Body of pancreas (tissue), 4 donors: Measurements from ENCODE around the gene BMP10. TPM values are rescaled to one million over a fixed set of nuclear protein-coding genes. Genes with fewer than 3 reads are reported as not detected.
A peak's percentile ranks its signal among the peaks of the same experiment; 100 is the strongest.

Experiments
- ATAC-seq: fragments of 150-250 bp; one replicate; pipeline ENCODE4 v1.9.1; 2016
- DNase-seq, 4 donors: peaks; one replicate each; pipeline ENCODE4 v3.0.0-alpha.2; 2019
- H3K27ac ChIP-seq, 4 donors: fragments of 200-600 bp; sonication (generic); 1 replicate in 3 of 4; 2 replicates in 1 of 4; pipeline versions ENCODE4 v1.5.1 to v1.6.1; 2016 to 2019; ENCODE audit warnings: mild to moderate bottlenecking in 1 of 4, mixed read lengths in 1 of 4, moderate library complexity in 1 of 4
- H3K27me3 ChIP-seq, 2 donors: fragments of 200-600 bp; sonication (generic); one replicate each; pipeline ENCODE4 v1.6.0; 2016; ENCODE audit warnings: mild to moderate bottlenecking in 1 of 2
- H3K36me3 ChIP-seq, 2 donors: fragments of 200-600 bp; sonication (generic); replicated peaks in 1 of 2; 2 replicates each; pipeline ENCODE4 v1.5.1; 2016; ENCODE audit warnings: low read depth in 2 of 2; ENCODE audit not compliant: insufficient read depth in 1 of 2
- H3K4me1 ChIP-seq: fragments of 200-600 bp; sonication (generic); one replicate; pipeline ENCODE4 v1.6.0; 2016
- H3K4me3 ChIP-seq, 2 donors: fragments of 200-600 bp; sonication (generic); 1 replicate in 1 of 2; 2 replicates in 1 of 2; pipeline ENCODE4 v1.5.1; 2016 to 2019
- H3K9me3 ChIP-seq, 3 donors: fragments of 200-600 bp; sonication (generic); 1 replicate in 2 of 3; 2 replicates in 1 of 3; pipeline ENCODE4 v1.5.1; 2016
- POLR2A ChIP-seq, 3 donors: fragments of 450-650 bp; IDR thresholded peaks; one replicate each; pipeline ENCODE4 v1.6.1; 2016; ENCODE audit warnings: antibody characterized with exemption in 3 of 3, mild to moderate bottlenecking in 2 of 3
- WGBS, 2 donors: methylation state at CpG; one replicate each; pipeline ENCODE4 v1.1.5; 2017; 5-methylcytosine and 5-hydroxymethylcytosine counted together
- intact Hi-C: fragments of 100-400 bp; cut with DNase I; formaldehyde crosslinking; loops from one replicate; pipeline ENCODE4 v1.15.1; 2023
- total RNA-seq, 2 donors: library from RNA; depleted of rRNA; stranded (reverse); fragments of >200 nt; gene quantifications; one replicate each; pipeline ENCODE4 v1.1.0, GENCODE V29; 2016
- TF ChIP-seq, protein P1 (sequence below), 7 experiments: fragments of 450-650 bp in 4 of 7; fragments of 200-600 bp in 3 of 7; sonication (generic) in 3 of 7; IDR thresholded peaks; one replicate each; pipeline ENCODE4 v1.5.1; 2016 to 2019; ENCODE audit warnings: antibody characterized with exemption in 7 of 7

BMP10 gene
- total RNA-seq, 2 donors from 2014 or later = not detected

DNA sequence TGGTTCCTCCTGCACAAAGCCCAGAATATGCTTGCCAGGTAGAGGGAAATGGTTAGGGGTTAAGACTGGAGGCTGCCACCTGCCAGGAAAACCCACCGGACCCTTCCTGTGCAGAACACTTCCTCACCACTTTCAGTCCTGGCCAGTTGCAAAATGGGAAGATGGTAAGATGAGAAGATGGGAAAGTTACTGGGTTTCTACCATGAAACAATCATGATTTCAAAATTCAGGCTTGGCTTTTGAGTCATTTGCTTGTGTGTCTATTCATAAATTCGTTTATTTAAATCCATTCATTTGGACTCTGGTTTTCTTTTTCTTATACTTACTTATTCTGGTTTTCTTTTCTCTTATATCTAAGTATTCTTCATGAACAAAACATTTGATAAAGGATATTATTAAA, 7.2 kb downstream of the BMP10 start:
- intact Hi-C loops = no loop called here
- Histone ChIP-seq H3K36me3 (no peaks in the 10 kb centered on the region), H3K9me3 (no peaks in the 10 kb centered on the region), H3K27me3 (no peaks in the 10 kb centered on the region), H3K27ac (no peak overlapping the region), H3K4me3 (no peak overlapping the region), H3K4me1 (no peaks in the 10 kb centered on the region)
- DNase-seq (no peak), ATAC-seq (no peak)
- no peak for TF ChIP-seq POLR2A (IDR thresholded peaks at IDR 0.05)
- TF ChIP-seq, protein P1, sequence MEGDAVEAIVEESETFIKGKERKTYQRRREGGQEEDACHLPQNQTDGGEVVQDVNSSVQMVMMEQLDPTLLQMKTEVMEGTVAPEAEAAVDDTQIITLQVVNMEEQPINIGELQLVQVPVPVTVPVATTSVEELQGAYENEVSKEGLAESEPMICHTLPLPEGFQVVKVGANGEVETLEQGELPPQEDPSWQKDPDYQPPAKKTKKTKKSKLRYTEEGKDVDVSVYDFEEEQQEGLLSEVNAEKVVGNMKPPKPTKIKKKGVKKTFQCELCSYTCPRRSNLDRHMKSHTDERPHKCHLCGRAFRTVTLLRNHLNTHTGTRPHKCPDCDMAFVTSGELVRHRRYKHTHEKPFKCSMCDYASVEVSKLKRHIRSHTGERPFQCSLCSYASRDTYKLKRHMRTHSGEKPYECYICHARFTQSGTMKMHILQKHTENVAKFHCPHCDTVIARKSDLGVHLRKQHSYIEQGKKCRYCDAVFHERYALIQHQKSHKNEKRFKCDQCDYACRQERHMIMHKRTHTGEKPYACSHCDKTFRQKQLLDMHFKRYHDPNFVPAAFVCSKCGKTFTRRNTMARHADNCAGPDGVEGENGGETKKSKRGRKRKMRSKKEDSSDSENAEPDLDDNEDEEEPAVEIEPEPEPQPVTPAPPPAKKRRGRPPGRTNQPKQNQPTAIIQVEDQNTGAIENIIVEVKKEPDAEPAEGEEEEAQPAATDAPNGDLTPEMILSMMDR (IDR thresholded peaks at IDR 0.05) = no peak
- 55 to 73% methylated on average over 2 of the region's 2 CpGs for WGBS, 2 donors

GRCh38 chr2:68862889-68863288, 8.3 kb downstream of the BMP10 start:
- Histone ChIP-seq H3K9me3 (no peaks in the 10 kb centered on the region), H3K27me3 (no peaks in the 10 kb centered on the region), H3K4me3 (no peak overlapping the region), H3K27ac (no peak overlapping the region), H3K36me3 (no peaks in the 10 kb centered on the region), H3K4me1 (no peaks in the 10 kb centered on the region)
- intact Hi-C loops = no loop called here
- no peak for DNase-seq
- WGBS, 2 donors = 64 to 65% methylated on average over 7 of the region's 7 CpGs
- TF ChIP-seq, protein P1 (IDR thresholded peaks at IDR 0.05) = no peak
- no peak for TF ChIP-seq POLR2A (IDR thresholded peaks at IDR 0.05)
- ATAC-seq = no peak

- peak in 1 of 4 donors; percentile 8 for DNase-seq
- no peak for TF ChIP-seq POLR2A (IDR thresholded peaks at IDR 0.05)
- TF ChIP-seq, protein P1 (IDR thresholded peaks at IDR 0.05) = no peak
- H3K27ac ChIP-seq = no peak overlapping the region
- intact Hi-C loops = no loop called here
- H3K36me3 ChIP-seq = no peaks in the 10 kb centered on the region
- H3K4me3 ChIP-seq = no peak overlapping the region
- H3K27me3 ChIP-seq = no peaks in the 10 kb centered on the region
- no peaks in the 10 kb centered on the region for H3K4me1 ChIP-seq
- no peak for ATAC-seq
- H3K9me3 ChIP-seq = no peaks in the 10 kb centered on the region
These were observed 9.9 kb downstream of the BMP10 start for GRCh38 chr2:68861330-68861729.

GRCh38 chr2:68860111-68860510, 11.1 kb downstream of the BMP10 start:
- ATAC-seq = no peak
- DNase-seq = no peak
- intact Hi-C loops = no loop called here
- no peak overlapping the region for H3K4me3 ChIP-seq
- no peak overlapping the region for H3K27ac ChIP-seq
- no peak for TF ChIP-seq POLR2A (IDR thresholded peaks at IDR 0.05)
- TF ChIP-seq, protein P1 (IDR thresholded peaks at IDR 0.05) = no peak
- no peaks in the 10 kb centered on the region for H3K9me3 ChIP-seq
- H3K36me3 ChIP-seq = no peaks in the 10 kb centered on the region
- 59 to 66% methylated on average over 3 of the region's 3 CpGs for WGBS, 2 donors
- no peaks in the 10 kb centered on the region for H3K27me3 ChIP-seq
- H3K4me1 ChIP-seq = no peaks in the 10 kb centered on the region

DNA sequence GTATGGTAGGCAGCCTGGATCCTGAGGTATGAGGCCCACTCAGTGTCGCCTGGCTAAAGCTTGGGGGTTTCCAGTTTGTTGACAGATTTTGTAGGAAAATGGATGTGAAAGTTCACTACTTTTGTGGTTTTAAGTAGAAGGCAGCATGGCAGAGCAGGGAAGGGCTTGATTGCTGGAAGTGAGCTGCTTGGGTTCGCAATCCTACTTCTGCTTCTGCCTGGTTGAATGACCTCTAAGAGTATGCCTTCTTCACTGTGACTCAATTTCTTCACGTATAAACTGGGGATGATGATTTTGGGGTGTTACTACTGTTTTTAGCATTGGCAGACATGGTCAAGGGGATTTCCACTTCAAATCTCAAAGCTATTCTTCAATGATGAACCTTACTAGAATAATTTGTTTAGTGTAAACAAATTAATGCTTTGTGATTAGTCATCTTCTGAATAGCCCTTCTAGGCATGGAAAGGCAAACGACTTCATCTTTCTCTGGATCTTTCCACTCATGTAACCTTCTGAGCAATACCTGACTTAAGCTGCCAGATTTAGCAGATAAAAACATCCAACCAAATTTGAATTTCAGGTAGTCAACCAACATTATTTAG, 13.2 kb downstream of the BMP10 start:
- ATAC-seq (no peak), DNase-seq (peak in 1 of 4 donors; percentile 35)
- Histone ChIP-seq H3K4me1 (no peaks in the 10 kb centered on the region), H3K9me3 (no peaks in the 10 kb centered on the region), H3K27ac (no peak overlapping the region), H3K4me3 (no peak overlapping the region), H3K36me3 (no peaks in the 10 kb centered on the region), H3K27me3 (no peaks in the 10 kb centered on the region)
- 62 to 63% methylated on average over 4 of the region's 4 CpGs for WGBS, 2 donors
- TF ChIP-seq POLR2A (IDR thresholded peaks at IDR 0.05) = no peak
- TF ChIP-seq, protein P1 (IDR thresholded peaks at IDR 0.05) = no peak
- intact Hi-C loops = no loop called here
